ENCODE measurements around the gene ACOT6.

The ACOT6 gene

GRCh38 chr14:73662487-73662943 is 50.2 kb downstream of the ACOT6 start:
- in situ Hi-C loops (cut with HindIII; ENCODE audit: low sequenced_read_pairs) = no loop called here
- peak; percentile 90 for DNase-seq (ENCODE audit: low read depth, low spot score)
- TF ChIP-seq, protein P1, sequence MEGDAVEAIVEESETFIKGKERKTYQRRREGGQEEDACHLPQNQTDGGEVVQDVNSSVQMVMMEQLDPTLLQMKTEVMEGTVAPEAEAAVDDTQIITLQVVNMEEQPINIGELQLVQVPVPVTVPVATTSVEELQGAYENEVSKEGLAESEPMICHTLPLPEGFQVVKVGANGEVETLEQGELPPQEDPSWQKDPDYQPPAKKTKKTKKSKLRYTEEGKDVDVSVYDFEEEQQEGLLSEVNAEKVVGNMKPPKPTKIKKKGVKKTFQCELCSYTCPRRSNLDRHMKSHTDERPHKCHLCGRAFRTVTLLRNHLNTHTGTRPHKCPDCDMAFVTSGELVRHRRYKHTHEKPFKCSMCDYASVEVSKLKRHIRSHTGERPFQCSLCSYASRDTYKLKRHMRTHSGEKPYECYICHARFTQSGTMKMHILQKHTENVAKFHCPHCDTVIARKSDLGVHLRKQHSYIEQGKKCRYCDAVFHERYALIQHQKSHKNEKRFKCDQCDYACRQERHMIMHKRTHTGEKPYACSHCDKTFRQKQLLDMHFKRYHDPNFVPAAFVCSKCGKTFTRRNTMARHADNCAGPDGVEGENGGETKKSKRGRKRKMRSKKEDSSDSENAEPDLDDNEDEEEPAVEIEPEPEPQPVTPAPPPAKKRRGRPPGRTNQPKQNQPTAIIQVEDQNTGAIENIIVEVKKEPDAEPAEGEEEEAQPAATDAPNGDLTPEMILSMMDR (IDR thresholded peaks at IDR 0.05; ENCODE audit: low read depth, low read length) = peak; percentile 63
- no peak overlapping the region for H3K4me3 ChIP-seq (ENCODE audit: low read depth, low read length)

GRCh38 chr14:73663548-73664212 is 51.4 kb downstream of the ACOT6 start:
- in situ Hi-C loops (cut with HindIII; ENCODE audit: low sequenced_read_pairs) = no loop called here
- TF ChIP-seq, protein P1 (IDR thresholded peaks at IDR 0.05; ENCODE audit: low read depth, low read length) = no peak
- no peak for DNase-seq (ENCODE audit: low read depth, low spot score)
- no peak overlapping the region for H3K4me3 ChIP-seq (ENCODE audit: low read depth, low read length)

GRCh38 chr14:73665130-73665529 is 52.8 kb downstream of the ACOT6 start:
- TF ChIP-seq, protein P1 (IDR thresholded peaks at IDR 0.05; ENCODE audit: low read depth, low read length) = no peak
- in situ Hi-C loops (cut with HindIII; ENCODE audit: low sequenced_read_pairs) = no loop called here
- DNase-seq (ENCODE audit: low read depth, low spot score) = no peak
- no peak overlapping the region for H3K4me3 ChIP-seq (ENCODE audit: low read depth, low read length)

GRCh38 chr14:73666583-73666982 is 54.3 kb downstream of the ACOT6 start:
- in situ Hi-C loops (cut with HindIII; ENCODE audit: low sequenced_read_pairs) = no loop called here
- H3K4me3 ChIP-seq (ENCODE audit: low read depth, low read length) = no peak overlapping the region
- TF ChIP-seq, protein P1 (IDR thresholded peaks at IDR 0.05; ENCODE audit: low read depth, low read length) = no peak
- no peak for DNase-seq (ENCODE audit: low read depth, low spot score)

- in situ Hi-C loops (cut with HindIII; ENCODE audit: low sequenced_read_pairs) = no loop called here
- no peak for DNase-seq (ENCODE audit: low read depth, low spot score)
- H3K4me3 ChIP-seq (ENCODE audit: low read depth, low read length) = no peak overlapping the region
- TF ChIP-seq, protein P1 (IDR thresholded peaks at IDR 0.05; ENCODE audit: low read depth, low read length) = no peak
Measured at GRCh38 chr14:73667854-73668253, 55.5 kb downstream of the ACOT6 start.
